GM21526 (cell line): ENCODE measurements around the gene DOCK10.
A peak's percentile ranks its signal among the peaks of the same experiment; 100 is the strongest.
"Not testable (repeated sequence)": the region's sequence is repeated elsewhere in the genome, so short reads cannot be mapped to it uniquely, and the experiment has no call there.

Source experiments
- ATAC-seq: cut with Tn5 transposase; IDR thresholded peaks from one replicate; pipeline ENCODE4 v1.9.1; 2021; ENCODE audit warnings: moderate library complexity; ENCODE audit not compliant: unreplicated experiment, low FRiP score

Gene DOCK10

DNA sequence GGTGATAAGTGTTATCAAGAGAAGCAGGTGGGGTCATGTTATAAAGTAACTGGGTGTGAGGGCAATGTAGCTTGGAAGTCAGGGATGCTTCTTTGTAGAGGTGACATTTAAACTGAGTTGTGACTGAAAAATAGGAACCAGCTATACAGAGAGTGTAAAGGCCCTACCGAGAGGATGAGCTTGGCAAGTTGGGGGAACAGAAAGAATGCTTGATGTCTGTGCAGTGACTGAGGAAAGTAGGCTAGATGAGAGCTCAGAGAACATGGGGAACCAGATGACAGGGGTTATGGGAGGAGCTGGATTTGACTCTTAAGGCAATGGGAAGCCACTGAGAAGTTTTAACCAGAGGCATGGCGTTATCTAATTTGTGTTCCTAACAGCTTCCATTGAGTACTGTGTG, 115.3 kb downstream of the DOCK10 start:
- ATAC-seq = peak; percentile 37

DNA sequence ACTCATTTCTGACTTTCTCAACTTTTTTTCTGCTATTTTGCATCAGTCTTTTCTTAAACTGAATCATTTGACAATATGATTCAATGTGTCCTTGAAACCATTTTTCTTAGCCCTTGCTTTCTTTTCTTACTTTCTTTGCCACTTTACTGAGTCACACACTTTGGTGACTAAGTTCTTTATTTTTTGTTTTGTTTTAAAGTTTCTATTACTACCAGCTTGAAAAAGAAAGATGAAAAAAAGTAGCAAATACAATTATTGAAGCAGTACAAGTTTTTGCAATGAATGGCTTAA, 116.5 kb downstream of the DOCK10 start:
- no peak for ATAC-seq

DNA sequence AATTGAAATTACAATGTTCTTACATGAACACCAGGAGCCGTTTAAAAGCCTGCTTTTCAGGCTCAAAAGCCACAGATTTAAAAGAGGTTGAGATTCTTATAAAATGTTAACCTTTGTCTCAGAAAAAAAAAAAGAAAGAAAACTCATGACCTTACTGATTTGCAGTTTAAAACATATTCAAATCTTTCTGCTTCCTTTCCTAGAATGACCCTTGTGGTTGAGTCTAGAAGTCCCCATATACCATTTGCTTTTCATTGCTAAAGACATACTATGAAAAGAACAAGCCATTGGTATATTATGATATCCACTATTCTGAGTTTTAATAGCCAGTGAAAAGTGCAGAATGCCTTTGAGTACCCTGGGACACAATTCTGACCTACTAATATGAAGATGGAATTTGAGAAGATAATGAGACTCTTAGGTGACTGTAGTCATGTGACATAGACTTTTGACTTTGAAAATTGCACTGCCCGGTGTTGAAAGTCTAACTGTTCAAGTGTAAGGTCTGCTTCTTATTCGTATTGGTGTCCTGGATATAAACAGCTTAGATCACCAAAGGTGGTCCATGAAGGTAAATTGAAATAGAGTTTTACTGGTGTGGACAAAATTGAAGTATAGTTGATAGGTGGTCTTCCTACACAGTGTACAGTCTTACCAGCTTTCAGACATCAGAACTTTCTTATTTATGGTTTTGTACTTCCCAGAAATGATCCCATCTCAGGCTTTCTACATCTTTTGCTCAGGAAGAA, 117.0 kb downstream of the DOCK10 start:
- ATAC-seq = no peak

DNA sequence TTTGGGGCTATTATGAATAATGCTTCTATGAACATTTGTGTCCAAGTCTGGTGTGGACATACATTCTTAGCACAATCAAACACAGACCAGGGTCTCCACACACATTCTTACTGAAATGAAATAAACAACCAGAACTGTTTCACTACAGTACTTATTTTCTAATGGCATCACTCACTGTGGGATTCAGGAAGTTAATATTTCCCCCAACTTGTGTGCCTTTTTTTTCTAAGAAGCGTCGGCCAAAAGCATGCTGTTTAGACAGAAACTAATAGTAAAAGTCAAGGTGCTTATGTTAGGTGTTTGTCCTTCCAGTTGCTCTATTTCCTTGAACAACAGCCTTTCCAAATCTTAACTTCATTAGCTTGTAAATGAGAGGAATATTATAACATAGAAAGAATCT, 117.6 kb downstream of the DOCK10 start:
- ATAC-seq = no peak

DNA sequence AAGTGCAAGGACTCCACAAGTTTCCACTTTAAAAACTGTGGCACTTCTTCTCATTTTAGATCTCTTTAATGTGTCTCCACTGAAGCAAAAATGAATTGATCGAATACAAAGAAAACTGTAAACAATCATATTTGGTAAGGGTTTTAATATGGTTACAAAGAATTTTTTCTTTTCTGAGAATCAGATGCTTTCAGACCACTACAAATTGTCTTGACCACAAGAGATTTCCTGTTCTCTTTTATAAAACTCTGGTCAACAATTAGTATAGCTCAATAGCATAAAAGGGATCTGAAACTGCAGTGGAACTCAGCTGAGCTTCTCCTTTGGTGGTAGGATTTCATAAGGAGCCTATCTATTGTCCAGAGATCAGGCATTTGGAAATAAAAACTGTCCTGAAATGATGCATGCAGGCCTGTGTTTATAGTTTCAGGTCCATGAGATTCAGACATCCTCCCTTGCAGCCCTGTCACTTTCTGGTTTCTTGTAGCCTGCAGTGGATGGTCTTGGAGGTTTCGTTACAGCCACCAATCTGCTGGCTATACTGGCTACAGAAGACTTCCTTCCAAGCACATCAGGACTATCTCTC, 120.0 kb downstream of the DOCK10 start:
- ATAC-seq = peak; percentile 69

DNA sequence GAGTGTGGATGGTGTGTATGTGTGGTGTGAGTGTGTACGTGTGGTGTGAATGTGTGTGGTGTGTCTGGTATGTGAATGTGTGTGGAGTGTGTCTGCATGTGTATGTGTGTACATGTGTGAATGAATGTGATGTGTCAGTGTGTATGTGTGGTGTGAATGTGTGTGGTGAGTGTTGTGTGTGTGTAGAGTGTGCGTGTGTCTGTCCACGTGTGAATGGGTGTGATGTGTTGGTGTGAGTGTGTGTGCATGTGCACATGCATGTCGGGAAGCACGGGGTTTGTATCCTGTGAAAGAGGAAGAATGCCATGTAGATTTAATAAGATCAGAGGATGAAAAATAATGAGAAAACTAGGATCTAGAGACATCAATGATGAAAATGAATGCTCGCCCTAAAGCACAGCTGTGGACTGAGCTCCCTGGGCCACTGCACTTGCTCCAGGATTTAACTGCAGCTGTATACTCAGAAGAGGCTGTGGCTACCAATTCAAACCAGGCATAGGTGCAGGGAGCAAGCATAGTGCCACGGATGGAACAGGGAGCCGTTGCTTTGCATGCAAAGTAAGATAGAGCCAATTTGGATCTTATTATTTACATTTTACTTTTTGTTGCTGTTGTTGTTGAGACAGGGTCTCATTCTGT, 122.7 kb downstream of the DOCK10 start:
- no peak for ATAC-seq

DNA sequence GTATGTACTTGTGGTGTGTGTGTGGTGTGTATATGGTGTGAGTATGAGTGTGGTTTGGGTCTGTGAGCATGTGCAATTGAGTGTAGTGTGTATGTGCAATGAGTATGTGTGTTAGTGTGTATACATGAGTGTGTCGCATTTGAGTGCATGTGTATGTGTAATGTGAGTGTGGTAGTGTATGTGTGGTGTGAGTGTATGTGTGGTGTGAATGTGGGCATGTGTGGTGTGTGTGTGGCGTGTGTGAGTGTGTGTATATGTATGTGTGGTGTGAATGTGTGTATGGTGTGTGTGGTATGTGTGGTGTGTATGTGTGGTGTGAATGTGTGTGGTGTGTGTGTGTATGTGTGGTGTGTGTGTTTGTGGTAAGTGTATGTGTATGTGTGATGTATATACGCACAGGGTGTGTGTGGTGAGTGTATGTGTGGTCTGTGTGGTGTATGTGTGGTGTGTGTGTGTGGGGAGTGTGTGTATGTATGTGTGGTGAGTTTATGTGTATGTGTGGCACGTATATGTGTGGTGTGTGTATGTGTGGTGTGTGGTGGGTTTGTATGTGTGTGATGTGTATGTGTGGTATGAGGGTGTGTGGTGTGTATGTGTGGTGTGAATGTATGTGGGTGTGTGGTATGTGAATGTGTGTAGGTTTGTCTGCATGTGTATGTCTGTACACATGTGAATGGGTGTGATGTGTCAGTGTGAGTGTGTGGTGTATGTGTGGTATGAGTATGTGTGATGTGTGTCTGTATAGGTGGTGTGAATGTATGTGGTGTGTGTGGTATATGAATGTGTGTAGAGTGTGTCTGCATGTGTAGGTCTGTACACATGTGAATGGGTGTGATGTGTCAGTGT, 123.4 kb downstream of the DOCK10 start:
- no peak for ATAC-seq

DNA sequence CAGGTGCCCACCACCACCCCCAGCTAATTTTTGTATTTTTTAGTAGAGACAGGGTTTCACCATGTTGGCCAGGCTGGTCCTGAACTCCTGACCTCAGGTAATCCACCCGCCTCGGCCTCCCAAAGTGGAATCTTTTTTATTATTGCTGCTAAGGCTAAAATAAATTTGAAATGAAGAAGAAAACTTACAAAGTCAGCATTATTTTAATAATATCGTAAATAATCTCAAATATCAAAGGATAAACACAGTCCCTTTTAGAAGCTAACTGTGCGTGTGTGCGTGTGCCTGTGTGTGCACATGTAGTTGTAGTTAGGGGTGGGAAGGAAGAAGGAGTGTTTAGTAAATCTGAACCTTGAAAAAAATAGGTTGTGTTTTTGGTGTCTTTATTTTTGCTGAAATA, 125.0 kb downstream of the DOCK10 start:
- ATAC-seq = not testable (repeated sequence)

DNA sequence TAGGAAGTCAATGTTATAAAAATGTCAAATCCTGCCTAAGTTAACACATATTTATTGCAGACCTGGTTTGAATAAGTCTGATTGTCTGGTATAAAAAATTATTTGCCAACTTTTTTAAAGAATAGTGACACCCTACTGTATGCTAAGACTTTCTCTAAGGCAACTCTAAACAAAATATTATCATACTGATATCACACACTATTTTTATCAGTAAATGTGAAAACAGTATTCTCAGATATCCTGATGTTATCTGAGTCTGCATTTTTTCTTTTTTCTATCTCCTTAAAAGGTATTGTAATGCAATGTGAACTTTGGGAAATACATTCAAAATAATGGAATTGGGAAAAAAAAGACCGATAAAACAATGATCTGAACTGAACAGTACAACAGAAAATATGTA, 127.1 kb downstream of the DOCK10 start:
- no peak for ATAC-seq

DNA sequence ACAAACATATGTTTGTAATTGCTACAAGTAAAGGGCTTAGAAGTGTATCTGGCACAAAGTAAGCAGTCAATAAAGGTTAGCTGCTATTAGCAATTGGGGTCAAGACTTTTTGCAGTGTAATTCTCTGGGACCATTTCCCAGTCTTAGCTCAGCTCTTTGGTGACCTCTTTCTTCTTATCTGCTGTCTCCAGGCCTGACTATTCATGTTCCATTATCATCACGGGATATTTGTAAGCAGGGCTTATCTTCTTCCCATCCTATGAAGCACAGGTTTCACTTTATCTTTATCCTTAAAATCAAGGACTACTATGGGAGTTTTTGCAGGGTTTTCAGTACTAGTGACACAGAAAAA, 131.7 kb downstream of the DOCK10 start:
- no peak for ATAC-seq

DNA sequence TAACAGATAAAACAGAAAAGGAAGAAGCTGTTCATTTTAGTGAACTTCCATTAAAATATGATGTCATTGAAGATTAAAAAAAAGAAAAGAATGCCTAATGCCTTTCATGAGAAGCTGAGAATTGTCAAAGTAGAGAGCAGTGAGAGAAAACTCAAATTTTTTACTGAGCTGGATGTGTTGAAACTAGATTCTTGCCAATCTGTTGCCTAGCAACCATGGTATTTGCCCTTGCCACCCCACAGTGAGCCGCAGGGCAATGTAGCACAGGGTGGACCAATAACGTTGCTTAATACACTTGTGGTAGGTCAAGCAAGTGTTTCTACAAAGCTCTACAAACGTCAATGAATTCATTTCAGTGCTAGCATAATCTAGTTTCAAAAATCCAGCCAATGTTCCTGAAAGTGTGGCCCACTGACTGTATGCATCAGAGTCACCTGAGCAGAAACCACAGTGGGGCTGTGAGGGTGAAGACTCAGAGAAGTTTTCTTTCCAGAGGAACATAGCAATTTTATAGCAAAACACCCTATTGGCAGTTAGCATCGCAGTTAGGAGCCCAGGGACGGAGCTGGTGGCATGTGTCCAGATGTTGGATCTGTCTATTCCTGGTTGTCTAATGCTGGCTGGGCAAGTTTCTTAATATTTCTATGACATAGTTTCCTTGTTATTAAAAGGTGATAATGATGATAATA, 132.2 kb downstream of the DOCK10 start:
- ATAC-seq = no peak

DNA sequence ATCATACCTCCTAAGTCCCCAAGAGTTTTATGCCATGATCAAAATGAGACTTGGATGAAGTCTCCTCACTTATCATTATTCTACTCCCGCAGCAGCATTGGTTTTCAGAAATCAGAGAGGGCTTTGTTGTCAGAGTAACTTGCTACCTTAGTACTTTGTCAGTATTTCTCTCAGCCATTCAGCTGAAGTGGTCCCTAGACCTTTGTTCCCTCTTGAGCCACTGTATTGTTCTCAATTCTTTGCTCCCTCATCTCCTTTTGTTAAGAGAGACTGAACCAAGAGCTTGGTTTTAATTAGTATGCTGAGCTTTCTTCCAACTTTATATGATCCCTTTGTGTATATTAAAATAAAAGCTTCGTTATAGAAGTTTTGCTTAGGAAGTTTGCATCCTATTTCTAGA, 133.4 kb downstream of the DOCK10 start:
- no peak for ATAC-seq

DNA sequence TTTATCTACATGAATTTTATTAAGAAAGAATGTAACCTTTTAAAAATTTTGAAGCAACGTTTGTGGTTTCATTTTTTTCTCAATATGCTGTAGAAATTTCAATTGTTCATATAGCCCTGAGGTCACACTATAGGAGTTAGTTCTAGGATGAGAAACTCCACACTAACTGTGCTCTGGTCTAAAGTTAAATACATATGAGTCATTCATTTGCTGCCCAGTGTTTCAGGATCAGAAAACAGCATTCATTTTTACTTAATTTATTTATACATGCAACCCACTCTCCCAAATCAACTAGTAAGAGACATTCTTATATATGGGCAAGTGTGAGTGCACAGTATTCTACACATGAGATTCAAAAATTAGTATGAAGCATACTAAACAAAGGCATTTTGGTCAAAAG, 137.9 kb downstream of the DOCK10 start:
- ATAC-seq = no peak

DNA sequence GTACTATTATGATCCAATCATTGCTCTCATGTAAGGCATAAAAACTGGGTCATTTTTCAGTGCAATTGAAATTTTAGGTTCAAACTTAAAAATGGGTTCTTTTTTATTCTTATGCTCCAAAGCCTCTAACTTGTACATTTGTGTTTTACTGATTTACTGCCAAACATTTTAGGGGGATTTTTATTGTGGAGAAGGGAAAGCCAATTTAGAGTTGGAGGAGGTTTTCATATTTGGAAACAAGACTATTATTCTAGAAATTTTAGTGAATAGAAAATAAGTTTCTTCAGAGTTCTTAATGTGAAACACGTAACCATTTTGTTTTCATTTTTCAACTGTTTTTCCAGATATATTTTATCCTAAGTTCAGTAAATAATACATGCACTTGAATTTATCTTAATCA, 138.6 kb downstream of the DOCK10 start:
- no peak for ATAC-seq

DNA sequence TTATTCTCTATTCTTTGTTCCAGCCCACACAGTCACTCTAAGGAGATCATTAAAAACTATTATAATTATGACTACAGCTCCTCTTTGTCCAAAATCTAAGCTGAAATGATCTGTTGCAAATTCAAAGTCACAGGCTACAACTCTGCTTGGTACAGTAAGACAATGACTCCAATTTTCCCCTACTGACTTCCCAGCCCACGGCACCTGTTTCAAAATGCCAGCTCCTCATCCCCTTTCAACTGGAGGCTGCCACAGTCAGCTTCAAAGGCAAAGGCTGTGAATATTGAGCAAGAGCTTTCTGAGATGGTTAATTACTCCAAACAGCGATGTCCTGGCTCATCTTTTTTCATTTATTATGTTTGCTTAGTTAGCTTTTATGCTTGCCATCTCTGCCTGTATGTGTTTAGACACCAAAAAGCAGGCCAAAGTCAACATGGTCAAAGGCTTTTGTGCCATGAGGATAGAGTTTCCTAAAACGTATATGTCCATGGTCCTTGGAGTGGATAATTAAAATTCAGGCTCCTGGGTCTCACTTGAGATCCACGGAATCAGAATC, 141.1 kb downstream of the DOCK10 start:
- ATAC-seq = no peak

DNA sequence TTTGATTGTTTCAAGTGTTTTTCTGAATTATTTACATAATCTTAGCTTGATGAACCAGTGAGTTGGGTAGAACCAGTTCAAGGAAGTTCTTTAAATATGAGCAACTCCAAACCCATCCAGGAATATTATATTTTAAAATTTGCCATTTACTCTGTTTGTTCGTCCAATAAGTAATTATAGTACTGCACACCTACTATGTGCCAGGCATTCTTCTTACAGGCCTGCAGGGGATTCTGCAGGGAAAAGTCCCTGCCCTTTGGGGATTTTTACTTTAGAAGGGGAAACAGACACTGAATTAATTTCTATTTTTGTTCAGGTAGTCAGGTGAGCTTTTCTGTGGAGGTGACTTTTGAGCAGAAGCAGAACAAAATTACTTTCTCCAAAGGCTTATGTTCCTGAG, 146.9 kb downstream of the DOCK10 start:
- no peak for ATAC-seq

DNA sequence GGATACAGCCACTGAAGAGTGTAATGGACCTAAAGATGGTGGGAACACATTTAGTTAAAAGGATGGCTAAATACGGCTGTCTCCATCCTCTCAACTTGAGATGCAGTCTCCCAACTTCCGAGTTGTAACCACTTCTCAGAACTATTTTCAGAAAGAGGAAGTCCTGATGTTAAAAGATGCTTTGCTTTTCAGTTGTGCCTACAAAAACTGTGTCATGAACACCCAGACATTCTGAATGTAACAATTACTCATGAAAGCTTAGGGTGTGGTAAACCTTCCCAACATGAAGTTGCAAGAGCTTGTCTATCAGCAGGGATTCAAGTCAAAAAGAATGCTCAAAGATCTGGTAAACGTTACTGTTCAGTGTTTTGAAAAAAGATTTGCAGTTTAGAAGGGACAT, 147.9 kb downstream of the DOCK10 start:
- ATAC-seq = peak; percentile 85

DNA sequence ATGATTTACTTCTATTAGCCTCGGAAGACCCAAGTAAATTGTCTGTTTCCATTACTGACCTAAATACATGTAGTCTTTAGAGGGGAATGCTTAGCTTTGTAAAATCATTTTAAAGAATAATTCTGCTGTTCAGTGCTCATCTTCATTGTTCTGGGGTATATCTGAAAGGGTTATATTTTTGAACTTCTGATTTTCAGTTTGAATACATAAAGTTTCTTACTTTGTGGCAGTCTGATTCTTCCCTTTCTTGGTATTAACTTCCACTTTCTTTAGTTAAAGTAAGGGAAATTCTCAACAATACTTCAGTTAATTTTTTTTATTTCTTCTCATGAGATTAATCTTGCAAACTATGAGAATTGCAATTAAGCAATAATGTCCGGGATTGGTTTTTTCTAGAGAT, 148.4 kb downstream of the DOCK10 start:
- ATAC-seq = no peak

DNA sequence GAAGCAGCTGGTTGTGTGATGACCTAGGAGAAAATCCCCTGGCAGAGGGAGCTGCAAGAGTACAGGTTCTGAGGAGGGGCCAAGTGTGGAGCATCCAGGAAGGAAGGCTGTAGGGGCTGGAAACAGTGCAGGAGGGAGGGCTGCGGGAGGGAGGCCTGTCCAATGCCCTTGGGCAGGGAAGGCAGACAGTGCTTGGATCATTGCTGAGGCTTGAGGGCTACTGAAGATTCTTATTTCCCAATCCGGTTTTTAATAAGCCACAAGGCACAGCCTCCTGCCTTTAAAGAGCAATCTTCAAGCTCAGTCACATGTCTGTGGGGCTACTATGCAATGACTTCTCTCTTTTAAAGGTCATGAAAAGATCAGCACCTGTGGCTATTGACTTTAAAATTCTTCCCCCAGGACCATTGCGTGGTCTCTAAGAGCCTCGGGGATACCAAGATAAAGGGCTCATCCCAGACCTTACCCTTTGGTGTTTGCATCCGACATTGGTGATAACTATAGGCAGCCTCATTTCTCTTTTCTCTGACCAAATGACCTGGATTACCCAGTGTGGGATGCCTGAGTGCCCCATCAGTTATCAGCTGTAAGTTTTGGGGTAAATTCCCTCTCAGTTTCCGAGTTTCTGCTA, 149.6 kb downstream of the DOCK10 start:
- no peak for ATAC-seq

DNA sequence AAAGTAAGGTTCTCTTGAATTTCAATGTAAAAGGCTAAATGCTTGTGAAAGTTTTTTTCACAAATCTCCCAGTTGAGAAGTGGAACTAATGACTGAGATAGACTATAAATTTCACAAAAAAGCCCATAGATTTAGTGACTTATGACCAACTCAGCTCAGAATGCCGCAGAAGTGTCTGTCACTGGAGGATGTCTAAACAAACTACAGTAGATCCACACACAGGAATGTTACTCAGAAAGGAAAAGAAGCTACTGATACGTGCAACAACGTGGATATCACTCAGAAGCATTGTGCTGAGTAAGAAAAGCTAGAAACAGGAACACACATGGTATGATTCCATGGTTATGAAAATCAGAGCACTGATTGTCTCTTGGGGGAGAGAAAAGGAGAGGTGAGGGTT, 151.9 kb downstream of the DOCK10 start:
- ATAC-seq = no peak
